HepG2 (cell line): ENCODE measurements around the gene LILRB3. TPM values are rescaled to one million over a fixed set of nuclear protein-coding genes. Genes with fewer than 3 reads are reported as not detected.
"Not testable (repeated sequence)": the region's sequence is repeated elsewhere in the genome, so short reads cannot be mapped to it uniquely, and the experiment has no call there.

Source experiments
- ATAC-seq: fragments of 200-7000 bp; cut with Tn5 transposase; 3 replicates; pipeline ENCODE4 v1.9.1; 2020; ENCODE audit warnings: mild to moderate bottlenecking, moderate library complexity
- BruUV-seq: library from RNA; stranded (reverse); fragments of 400-500 nt; replicated peaks from 2 replicates; lab custom pipeline; 2021; lab: Mats Ljungman, UMichigan
- CTCF ChIA-PET: fragments of 300-600 bp; formaldehyde crosslinking; extraction: SDS; loops from one replicate; lab custom pipeline; 2021; ENCODE audit warnings: low total read pairs, inconsistent platforms, low intra/inter-chr PET ratio; lab: Yijun Ruan, JAX
- POLR2A ChIA-PET: fragments of 350-600 bp; sonication (Branson Sonifier 250); formaldehyde crosslinking; loops from one replicate; lab custom pipeline; 2020; ENCODE audit warnings: antibody characterized with exemption, inconsistent platforms; lab: Yijun Ruan, JAX
- DNase-seq: peaks from one replicate; pipeline ENCODE4 v3.0.0-alpha.2; 2015; ENCODE audit warnings: low spot score
- FAIRE-seq: peaks from 3 replicates; lab custom pipeline; 2011; peaks lifted over from hg19 to GRCh38; lab: Jason Lieb, UNC
- H2AFZ ChIP-seq: one replicate; pipeline ENCODE4 v1.6.1; 2011; ENCODE audit warnings: low read length, inconsistent platforms
- H3K27ac ChIP-seq: fragments of 300-600 bp; 3 replicates; pipeline ENCODE4 v1.8.0; 2011; ENCODE audit warnings: mixed run types, mild to moderate bottlenecking, mixed read lengths, low read length, inconsistent platforms; ENCODE audit not compliant: insufficient read depth; ENCODE audit errors: extremely low read length
- H3K27me3 ChIP-seq, 2 experiments: fragments of 200-600 bp in 1 of 2; 2 replicates in 1 of 2; 3 replicates in 1 of 2; pipeline versions ENCODE4 v1.6.0 to v1.8.0; 2011; ENCODE audit warnings: low read length in 2 of 2, mild to moderate bottlenecking in 2 of 2, moderate library complexity in 2 of 2, inconsistent platforms in 1 of 2; ENCODE audit not compliant: insufficient read depth in 2 of 2, control insufficient read depth in 1 of 2
- H3K36me3 ChIP-seq, 2 experiments: fragments of 200-600 bp in 1 of 2; replicated peaks in 1 of 2; 2 replicates in 1 of 2; 3 replicates in 1 of 2; pipeline versions ENCODE4 v1.5.1 to v1.8.0; 2011; ENCODE audit warnings: low read length in 2 of 2, inconsistent platforms in 1 of 2; ENCODE audit not compliant: insufficient read depth in 2 of 2, control insufficient read depth in 1 of 2
- H3K4me1 ChIP-seq: 2 replicates; pipeline ENCODE4 v1.5.1; 2012; ENCODE audit warnings: low read length, inconsistent platforms; ENCODE audit not compliant: insufficient read depth
- H3K4me2 ChIP-seq: 2 replicates; pipeline ENCODE4 v1.6.0; 2011; ENCODE audit warnings: low read depth, low read length, inconsistent platforms
- H3K4me3 ChIP-seq, 3 experiments: fragments of 200-600 bp in 1 of 3; sonication (generic), shearing (Covaris generic) in 1 of 3; replicated peaks in 1 of 3; 2 replicates each; pipeline ENCODE4 v1.5.1; 2011 to 2016; ENCODE audit warnings: low read length in 3 of 3, inconsistent platforms in 2 of 3, low read depth in 2 of 3, mild to moderate bottlenecking in 2 of 3, control low read depth in 1 of 3, mixed read lengths in 1 of 3; ENCODE audit not compliant: insufficient read depth in 1 of 3
- H3K79me2 ChIP-seq: one replicate; pipeline ENCODE4 v1.6.1; 2011; ENCODE audit warnings: low read length, inconsistent platforms; ENCODE audit not compliant: insufficient read depth
- H3K9ac ChIP-seq: 2 replicates; pipeline ENCODE4 v1.6.0; 2011; ENCODE audit warnings: mild to moderate bottlenecking, low read depth, low read length, inconsistent platforms; ENCODE audit not compliant: insufficient read depth
- H3K9me3 ChIP-seq: 2 replicates; pipeline ENCODE4 v1.5.1; 2012; ENCODE audit warnings: mild to moderate bottlenecking, low read length
- H4K20me1 ChIP-seq: 2 replicates; pipeline ENCODE4 v1.6.0; 2011; ENCODE audit warnings: inconsistent platforms, mild to moderate bottlenecking, low read length, moderate library complexity; ENCODE audit not compliant: insufficient read depth
- ETV6 ChIP-seq: sonication (generic); formaldehyde crosslinking; conservative IDR thresholded peaks from 2 replicates; pipeline ENCODE4 v1.4.0; 2020; ENCODE audit warnings: missing genetic modification reagents
- FOXA1 ChIP-seq, 2 experiments: fragments of 450-650 bp in 1 of 2; sonication (generic) in 1 of 2; formaldehyde crosslinking in 1 of 2; IDR thresholded peaks; 2 replicates each; pipeline versions ENCODE4 v1.4.0 to v1.6.1; 2016 to 2020; ENCODE audit warnings: missing genetic modification reagents in 1 of 2
- ZNF142 ChIP-seq: sonication (generic); formaldehyde crosslinking; IDR thresholded peaks from 2 replicates; pipeline ENCODE4 v1.4.0; 2020; ENCODE audit warnings: missing genetic modification reagents
- ZNF672 ChIP-seq: sonication (generic); formaldehyde crosslinking; IDR thresholded peaks from 2 replicates; pipeline ENCODE4 v1.8.1; 2022; ENCODE audit warnings: missing genetic modification reagents
- ZSCAN29 ChIP-seq: sonication (generic); formaldehyde crosslinking; conservative IDR thresholded peaks from 2 replicates; pipeline ENCODE4 v1.4.0; 2020; ENCODE audit warnings: mild to moderate bottlenecking, missing genetic modification reagents
- ZSCAN9 ChIP-seq: IDR thresholded peaks from 2 replicates; pipeline ENCODE4 v1.6.1; 2016; ENCODE audit warnings: borderline replicate concordance
- WGBS: methylation state at CpG from one replicate; pipeline ENCODE4 v1.1.6; 2017; ENCODE audit warnings: low lambda C conversion rate; 5-methylcytosine and 5-hydroxymethylcytosine counted together
- in situ Hi-C: cut with HindIII; loops from 2 replicates; pipeline ENCODE4 v1.10.0; 2017; ENCODE audit warnings: low pct_unique_long_range_greater_than_20kb; ENCODE audit not compliant: extremely low pct_ligation_motif_present
- intact Hi-C: fragments of 100-400 bp; cut with micrococcal nuclease; formaldehyde crosslinking; loops from one replicate; pipeline ENCODE4 v1.10.0; 2022; ENCODE audit not compliant: unreplicated experiment
- polyA plus RNA-seq, 8 experiments: library from polyadenylated mRNA; depleted of rRNA in 3 of 8; stranded (reverse) in 7 of 8; unstranded in 1 of 8; fragments of >200 nt; fragmentation: Illumina TruSeq in 4 of 8; extraction: Trizol in 4 of 8; gene quantifications; 2 replicates each; pipeline versions ENCODE4 v1.2.1 to v1.2.3, GENCODE V29; 2011 to 2016; ENCODE audit warnings: low read depth in 4 of 8, missing spikeins in 1 of 8, mixed read lengths in 1 of 8; ENCODE audit not compliant: insufficient read depth in 1 of 8
- total RNA-seq, 5 experiments: library from RNA; depleted of rRNA; stranded (reverse); fragments of >200 nt; fragmentation: Illumina TruSeq; extraction: Trizol; gene quantifications; 2 replicates each; pipeline ENCODE4 v1.2.3, GENCODE V29; 2016; ENCODE audit warnings: low read depth in 1 of 5

LILRB3 gene
- total and polyA plus RNA-seq, 2 of the 13 experiments (the other 11 are each of a cell fraction or from before 2014, with no cell fraction given): 0.22 TPM; not detected in 1

- intact Hi-C loops: no loop called here
- no TSS peak for BruUV-seq
- in situ Hi-C loops: no loop called here
- WGBS: 30% methylated on average over 6 of the region's 9 CpGs
- H3K27me3 ChIP-seq: peaks cover 1 to 6% of the 10 kb centered on the region in 2 experiments; a peak in 4 of 5 replicates
- H3K4me1 ChIP-seq: peaks cover 21% of the 10 kb centered on the region
- DNase-seq (no peak), ATAC-seq (peak; percentile 20; the same call in 2 of the 3 replicates), FAIRE-seq (no peak)
- H3K27ac ChIP-seq: no peak overlapping the region
- H4K20me1 ChIP-seq: no peaks in the 10 kb centered on the region
- H3K9ac ChIP-seq: no peak overlapping the region
- TF ChIP-seq ZSCAN29 (CRISPR knock-in tag): no peak
- TF ChIP-seq ETV6 (CRISPR knock-in tag): no peak
- TF ChIP-seq ZNF672 (CRISPR knock-in tag): no peak
- TF ChIP-seq ZNF142: no peak
- no peak for TF ChIP-seq ZSCAN9
- no peak for TF ChIP-seq FOXA1 (IDR thresholded peaks at IDR 0.05)
- no peak for TF ChIP-seq FOXA1 (CRISPR knock-in tag; IDR thresholded peaks at IDR 0.05)
- no peak overlapping the region for H3K4me3 ChIP-seq
- POLR2A ChIA-PET: interaction anchor here (1.0 kb wide), 1 partner anchor 16 kb away, joined by 3 read pairs; no protein-coding TSS in a partner anchor
- H2AFZ ChIP-seq: no peak overlapping the region
- no peak overlapping the region for H3K4me2 ChIP-seq
- CTCF ChIA-PET: no interaction called here
- no peaks in the 10 kb centered on the region for H3K79me2 ChIP-seq
- no peaks in the 10 kb centered on the region for H3K36me3 ChIP-seq
- no peaks in the 10 kb centered on the region for H3K9me3 ChIP-seq
Measured at GRCh38 chr19:54216869-54217268, 5.9 kb downstream of the LILRB3 start.

- FAIRE-seq, H3K27me3 ChIP-seq, H3K36me3 ChIP-seq, H3K4me3 ChIP-seq, H3K27ac ChIP-seq, in situ Hi-C loops, H2AFZ ChIP-seq, H3K9ac ChIP-seq, BruUV-seq, POLR2A ChIA-PET, H4K20me1 ChIP-seq, intact Hi-C loops, DNase-seq, H3K9me3 ChIP-seq, CTCF ChIA-PET, H3K79me2 ChIP-seq, ATAC-seq, H3K4me2 ChIP-seq: not testable (repeated sequence)
- WGBS: 79% methylated on average over 14 of the region's 19 CpGs
- H3K4me1 ChIP-seq: peaks cover 42% of the 10 kb centered on the region
Measured at GRCh38 chr19:54214734-54215133, 8.1 kb downstream of the LILRB3 start.
